Measurements from ENCODE around the gene NACC2.
"Not testable (repeated sequence)": the region's sequence is repeated elsewhere in the genome, so short reads cannot be mapped to it uniquely, and the experiment has no call there.

The NACC2 gene

DNA sequence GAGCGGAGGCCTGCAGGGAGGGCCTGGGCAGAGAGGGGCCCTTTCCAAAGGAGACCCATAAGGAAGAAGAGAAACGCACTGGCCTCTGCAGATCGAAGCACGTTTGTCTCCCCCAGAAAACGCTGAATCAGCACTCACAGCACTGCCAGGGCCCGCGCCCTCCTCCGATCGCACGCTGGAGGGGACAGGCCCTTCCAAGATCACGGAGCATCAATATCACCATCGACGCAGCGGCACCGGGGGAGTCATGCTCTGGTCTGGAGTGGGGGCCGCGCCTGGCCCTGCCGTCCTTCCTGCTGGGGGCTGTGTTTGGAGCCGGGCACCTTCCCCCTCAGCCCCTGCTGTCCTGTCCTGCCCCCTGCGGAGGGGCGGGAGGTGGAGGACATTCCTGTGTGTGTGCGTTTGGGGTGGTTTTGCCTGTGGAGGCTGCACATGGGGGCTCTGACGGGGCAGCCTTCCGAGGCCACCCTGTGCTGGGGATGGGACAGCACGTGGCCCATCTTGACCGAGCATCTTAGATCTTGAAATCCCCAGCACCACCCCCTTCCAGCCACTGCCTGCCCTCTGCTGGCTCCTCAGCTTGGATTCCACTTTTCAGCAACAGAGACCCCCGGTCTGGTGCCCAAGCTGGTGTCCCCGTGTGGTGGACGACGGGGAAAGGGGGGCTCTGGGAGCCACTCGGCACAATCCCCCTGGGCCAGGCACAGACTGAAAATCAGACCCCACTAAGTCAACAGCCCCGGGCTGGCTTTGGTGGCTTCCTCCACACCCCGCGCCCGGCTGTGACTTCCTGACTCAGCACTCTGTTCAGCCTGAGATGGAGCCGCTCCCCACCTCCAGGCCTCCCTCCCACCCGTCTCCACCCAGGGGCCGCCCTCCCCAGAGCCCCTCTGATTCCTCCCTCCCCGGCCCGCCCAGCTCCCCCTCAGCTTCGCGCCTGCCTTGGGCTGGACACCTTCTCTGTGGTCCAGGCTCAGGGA, 15.3 kb upstream of the NACC2 start:
- no peak for DNase-seq (ENCODE audit: low read depth)

DNA sequence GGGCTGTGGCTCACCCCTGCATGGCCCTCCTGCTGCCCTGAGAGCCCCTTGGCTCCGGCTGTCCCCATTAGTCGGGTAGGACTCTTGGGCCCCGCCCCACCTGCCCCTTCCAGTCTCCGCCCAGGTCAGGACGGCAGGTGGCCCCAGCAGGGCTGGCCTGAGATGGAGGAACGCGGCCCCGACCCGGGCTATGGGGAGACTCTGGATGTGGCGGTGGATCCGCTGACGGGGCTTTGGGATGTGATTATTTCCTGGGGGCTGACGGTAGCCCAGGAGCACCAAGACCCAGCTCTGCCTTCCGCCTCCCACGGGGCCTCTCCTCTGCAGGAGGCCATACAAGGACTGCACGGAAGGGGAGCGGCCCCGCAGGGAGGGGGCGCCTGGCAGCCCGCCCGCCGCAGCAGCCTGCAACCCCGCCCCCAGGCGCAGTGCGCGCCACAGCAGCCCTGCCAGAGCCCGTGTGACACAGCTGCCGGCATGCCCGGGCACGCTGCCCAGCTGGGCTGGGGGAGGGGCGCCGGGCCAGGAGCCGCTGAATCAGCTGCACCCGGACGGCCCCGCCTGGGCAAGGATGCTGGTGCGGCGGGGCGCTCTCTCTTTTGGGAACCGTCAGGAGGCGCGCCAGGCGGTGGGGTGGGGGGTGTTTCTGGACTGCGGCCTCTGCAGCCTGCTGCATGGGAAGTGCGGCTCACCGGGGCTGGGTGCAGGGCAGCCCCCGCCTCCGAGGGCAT, 14.4 kb upstream of the NACC2 start:
- peak; percentile 79 for DNase-seq (ENCODE audit: low read depth)

DNA sequence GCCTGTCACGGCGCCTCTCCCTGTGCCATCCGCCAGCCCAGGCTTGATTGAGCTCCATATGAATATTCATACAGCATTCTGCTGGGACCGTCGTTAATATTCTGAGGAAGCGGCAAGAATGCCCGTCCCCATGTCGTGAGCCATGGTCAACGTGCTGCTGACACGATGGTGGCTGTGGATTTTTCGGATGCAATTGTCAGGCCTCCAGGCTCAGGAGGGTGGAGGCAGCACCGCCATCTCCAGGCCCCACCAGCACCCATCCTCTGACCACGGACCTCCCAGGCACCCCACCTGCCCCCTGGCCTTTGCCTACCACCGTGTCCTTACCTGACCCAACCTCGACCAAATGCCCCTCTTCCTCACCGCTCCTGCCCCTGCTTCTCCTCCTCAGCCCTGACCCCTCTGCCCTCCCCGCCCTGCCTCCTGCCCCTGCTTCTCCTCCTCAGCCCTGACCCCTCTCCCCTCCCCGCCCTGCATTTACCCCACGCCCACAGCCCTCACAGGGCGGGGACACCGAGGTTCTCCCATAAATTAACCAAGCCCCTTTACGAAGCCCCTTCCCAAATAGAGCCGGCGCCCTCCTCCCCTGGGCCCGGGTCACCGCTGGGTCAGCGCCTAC, 13.7 kb upstream of the NACC2 start:
- no peak for DNase-seq (ENCODE audit: low read depth)

DNA sequence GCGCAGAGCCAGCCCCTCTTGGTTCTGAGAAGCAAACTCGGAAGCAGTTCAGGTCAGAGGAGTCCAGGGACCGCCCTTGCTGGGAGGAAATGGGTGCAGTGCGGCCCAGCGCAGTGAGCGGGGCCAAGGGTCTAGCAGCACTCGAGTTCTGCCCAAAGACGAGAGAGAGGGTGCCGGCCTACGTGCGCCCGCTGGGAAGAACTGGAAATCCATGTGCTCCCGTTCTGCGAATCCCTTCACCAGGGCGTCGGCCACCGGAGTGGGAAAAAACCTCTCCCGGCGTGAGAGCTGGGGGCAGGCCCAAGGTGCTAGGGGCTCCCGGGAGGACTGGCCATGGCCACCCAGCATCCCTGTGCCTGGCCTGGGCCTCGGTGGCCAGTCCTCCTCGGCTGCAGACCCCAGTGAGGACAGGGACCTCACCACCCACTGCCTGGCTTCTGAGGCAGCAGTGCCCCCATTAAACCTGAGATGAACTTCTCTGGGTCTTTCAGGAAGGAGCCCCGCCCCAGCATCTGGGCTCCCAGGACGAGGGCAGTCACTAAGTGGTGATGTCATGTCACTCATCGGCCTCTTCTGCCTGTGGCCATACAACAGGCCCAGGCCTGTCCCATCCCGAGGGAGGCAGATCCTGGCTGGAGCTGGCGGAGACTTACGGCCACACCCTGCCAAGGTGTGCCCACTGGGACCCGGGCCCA, 13.0 kb upstream of the NACC2 start:
- DNase-seq (ENCODE audit: low read depth): no peak

DNA sequence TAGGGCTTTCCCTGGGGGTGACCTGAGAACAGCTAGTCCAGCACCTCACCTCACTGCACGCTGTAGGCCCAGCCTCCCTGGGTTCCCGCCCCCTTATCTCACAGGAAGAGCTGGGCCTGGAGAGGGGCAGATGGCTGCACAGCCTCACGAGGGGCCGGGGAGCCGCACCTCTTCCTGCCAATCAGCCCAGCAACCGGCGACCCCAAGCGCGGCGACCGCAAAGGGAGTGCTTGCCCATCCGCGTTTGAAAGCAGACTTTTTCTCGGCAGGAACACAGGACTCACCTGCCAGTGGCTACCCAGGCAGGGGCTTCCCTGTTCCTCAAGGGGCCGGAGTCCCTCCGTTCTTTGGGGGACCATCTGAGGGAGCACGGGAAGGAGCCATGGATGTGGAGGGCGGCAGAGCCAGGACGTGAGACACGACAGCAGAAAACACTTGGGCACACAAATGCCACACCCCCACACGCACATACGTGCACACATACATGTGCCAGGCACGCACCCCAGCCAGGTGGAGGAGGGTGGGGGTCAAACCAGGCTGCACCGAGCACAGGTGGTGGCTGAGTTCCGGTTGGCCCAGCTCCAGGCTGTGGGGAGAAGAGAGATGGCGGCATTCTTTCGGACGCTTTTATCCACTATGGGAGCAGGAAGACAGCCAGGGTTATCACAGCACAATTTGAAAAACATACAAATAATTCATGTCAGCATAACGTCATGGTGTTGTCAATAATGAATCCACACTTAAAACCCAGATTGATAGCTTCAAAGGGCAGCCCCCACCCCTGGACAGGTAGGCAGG, 12.3 kb upstream of the NACC2 start:
- no peak for DNase-seq (ENCODE audit: low read depth)

DNA sequence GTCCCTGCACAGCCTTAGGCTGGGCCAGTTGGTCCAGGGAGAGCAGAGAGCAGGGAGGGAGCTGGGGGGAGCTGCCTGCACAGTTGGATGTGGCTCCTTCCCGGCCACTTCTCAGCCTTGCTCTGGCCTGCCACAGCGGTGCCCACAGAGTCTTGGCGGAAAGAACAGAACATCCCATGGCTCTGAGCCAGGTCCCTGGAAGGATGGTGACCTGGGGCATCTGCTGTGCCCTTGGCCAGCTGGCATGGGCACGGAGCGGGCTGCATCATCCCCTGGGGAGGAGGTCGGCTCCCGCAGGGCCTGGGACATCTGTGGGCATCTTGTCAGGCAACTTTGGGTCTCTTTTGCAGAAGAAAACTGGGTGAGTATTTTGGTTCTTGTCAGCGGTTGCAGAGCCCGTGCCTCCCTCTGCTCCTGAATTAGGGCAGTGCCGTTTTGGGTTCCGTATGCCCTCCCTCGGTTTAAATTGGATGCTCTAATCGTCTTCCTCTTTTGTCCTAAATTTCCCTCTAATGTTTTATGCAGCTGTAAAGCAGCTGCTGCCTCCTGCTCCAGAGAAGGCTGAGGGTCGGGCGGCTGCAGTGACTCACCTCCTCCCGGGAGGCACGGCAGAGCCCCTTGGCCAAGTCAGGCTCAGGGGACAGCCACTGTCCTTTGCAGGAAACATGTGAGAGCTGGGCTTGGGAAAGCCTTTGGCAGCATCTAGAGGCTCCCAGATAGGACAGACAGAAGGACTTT, 10.5 kb upstream of the NACC2 start:
- no peak for DNase-seq (ENCODE audit: low read depth)

DNA sequence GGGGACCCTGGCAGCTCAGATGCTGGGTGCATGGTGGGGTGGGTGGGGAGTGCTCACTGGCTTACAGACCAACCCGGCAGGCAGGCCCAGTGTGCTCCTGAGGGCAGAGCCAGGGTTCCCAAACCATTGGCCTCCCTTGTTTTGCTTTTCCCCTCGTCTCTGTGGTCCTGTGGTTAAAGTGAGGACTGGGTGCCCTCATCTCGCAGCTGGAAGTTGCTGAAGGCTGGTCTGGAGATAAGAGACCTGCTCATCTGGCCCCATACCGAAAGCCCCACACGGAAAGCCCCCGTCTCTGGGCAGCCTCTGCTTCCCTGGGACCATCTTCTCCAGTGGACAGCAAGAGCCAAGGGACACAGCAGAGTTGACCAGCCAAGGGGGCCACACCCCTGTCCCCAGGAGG, 9.8 kb upstream of the NACC2 start:
- no peak for DNase-seq (ENCODE audit: low read depth)

DNA sequence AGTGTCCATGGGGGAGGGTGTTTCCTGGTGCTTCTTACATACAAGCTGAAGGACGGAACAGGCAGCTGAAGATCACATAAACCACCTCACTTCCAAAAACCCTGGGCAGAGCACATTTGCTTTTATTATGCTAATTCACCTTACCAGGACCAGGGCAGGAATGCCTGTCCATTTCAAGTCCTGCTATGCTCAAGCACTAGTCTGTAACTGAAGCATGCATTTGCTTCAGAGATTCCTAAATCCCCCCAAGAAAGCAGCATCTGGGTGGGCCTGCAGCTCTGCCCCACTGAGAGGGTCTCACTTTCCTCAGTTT, 9.4 kb upstream of the NACC2 start:
- no peak for DNase-seq (ENCODE audit: low read depth)

DNA sequence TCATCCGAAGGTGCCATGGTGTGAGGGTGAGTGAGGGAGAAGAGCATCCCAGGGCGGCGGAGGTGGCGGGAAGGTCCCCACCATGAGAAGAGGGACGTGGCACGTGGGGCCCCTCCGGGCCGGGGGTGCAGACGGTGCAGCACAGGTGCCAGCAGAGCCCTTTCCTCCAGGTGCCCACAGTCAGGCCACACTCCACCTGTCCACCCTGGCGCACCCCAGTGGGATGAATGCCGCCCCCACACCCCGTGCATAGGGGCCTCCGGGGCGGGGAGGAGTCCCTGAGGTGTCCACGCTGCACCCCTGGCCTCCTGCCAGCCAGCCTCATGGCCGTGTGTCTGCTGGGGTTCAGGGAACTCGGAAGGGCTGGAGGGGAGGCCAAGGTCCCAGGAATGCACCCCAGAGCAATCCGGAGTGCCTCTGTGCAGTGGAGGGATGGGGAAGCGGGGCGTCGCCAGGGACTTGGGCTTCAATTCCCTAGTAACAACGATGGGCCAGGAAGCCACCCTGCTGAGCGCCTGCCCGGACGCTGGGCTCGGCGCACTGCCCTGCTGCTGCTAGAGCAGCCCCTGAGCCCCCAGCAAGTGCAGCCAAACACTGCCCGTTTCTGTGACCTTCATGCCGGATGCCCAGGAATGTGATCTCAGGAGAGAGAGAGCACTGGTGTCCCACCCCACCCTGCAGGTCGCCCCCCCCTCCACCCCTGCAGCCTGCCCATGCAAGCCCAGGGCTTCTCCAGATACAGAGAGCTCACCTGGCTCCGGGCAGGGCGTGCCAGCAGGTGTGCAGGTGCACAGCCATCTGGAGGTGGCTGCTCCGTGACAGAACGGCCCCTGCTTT, 8.8 kb upstream of the NACC2 start:
- no peak for DNase-seq (ENCODE audit: low read depth)

DNA sequence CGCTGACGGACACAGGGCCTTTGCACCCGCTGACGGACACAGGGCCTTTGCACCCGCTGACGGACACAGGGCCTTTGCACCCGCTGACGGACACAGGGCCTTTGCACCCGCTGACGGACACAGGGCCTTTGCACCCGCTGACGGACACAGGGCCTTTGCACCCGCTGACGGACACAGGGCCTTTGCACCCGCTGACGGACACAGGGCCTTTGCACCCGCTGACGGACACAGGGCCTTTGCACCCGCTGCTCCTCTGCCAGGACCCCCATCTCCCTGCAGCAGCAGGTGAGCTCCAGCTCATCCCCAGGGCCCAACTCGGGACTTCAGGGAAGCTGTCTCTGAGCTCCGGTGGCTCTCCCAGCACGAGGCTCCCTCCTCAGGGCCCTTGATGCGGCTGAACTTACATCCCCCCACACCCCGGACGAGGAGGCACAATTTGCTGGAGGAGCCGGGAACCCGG, 6.6 kb upstream of the NACC2 start:
- DNase-seq (ENCODE audit: low read depth): not testable (repeated sequence)

DNA sequence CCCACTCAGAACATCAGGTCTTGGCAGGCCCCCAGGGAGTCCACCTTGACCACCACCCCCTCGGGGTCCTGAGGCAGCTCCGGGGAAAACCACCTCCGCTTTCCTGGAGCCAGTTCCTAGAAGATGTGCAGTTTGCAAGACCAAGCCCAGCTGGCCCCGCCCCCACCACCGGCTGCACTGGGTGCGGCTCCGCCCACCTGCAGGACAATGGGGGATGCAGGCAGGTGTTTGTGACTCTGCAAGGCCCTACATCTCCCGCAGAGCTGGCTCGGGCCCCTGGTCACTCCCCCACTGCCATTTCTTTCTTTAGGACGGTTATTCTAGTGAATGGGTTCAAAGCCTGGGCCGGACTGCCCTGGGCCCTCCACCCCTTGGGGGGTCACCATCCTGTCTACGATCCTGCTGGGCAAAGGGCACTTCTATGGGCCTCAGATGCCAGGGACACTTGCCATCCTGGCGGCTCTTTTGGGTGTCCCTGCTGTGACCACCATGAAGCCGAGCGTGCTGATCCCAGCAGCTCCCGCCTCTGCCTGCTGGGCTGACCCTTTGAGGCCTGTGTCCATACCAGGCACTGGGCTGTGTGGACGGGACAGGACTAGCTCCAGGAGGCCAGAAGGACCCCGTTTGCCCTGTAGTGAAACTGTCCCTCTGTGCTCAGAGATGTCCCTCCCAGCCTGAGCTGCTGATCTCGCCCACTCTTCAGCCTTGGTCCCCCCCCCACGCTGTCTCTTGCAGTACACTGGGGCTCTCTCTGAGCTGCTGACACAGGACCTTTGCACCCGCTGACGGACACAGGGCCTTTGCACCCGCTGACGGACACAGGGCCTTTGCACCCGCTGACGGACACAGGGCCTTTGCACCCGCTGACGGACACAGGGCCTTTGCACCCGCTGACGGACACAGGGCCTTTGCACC, 5.9 kb upstream of the NACC2 start:
- no peak for DNase-seq (ENCODE audit: low read depth)

DNA sequence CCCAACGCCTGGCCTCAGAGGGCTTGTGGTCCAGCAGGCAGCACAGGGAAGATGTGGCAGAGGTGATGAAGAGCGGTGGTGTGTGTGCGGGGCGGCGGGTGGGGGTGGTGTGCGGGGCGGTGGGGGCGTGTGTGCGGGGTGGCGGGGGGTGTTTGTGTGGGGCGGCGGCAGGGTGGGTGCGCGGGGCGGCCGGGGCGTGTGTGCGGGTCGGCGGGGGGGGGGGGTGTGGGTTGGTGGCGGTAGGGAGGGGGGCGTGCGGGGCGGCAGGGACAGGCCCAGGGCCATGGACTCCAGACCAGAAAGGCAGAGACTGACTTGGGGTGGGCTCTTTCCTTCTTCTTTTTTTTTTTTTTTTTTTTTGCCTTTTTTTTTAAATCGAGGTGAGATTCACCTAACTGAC, 4.5 kb upstream of the NACC2 start:
- DNase-seq (ENCODE audit: low read depth): no peak

DNA sequence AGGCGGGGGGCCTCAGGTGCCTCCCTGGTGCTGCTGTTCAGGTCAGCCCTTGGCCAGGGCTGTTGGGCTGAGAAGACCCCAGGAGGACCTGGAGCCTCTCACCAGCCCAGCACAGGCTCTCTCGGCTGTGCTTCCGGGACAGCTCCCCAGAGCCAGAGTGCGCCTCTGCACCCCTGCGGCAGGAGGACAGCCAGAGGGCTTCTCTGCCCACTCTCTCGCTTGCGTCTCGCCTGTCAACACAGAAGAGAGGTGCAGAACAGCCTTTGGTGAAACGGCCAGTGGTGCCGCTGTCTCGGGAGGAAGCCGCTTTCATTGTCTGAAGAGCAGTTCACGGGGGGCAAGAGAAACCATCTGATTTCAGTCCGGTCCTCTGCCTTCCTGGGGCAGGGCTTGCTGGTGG, 3.8 kb upstream of the NACC2 start:
- DNase-seq (ENCODE audit: low read depth): no peak

DNA sequence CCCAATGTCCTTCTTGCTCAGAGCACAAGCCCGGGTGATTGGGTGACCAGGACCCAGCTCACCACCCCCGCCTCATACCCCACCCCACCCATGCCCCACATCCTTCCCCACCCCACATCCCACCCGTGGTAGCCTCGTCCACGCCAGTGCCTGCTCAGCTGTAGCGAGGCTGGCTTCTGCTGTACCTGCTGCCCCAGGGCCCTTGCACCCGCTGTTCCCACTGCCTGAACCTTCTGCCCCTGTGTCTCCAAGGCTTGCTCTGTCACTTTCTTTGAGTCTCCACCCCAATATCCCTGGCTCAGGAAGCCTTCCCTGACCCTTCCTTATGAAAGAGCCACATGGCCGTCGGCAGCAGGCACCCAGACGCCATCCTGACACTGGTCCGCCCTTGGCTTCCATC, 3.1 kb upstream of the NACC2 start:
- DNase-seq (ENCODE audit: low read depth): no peak

DNA sequence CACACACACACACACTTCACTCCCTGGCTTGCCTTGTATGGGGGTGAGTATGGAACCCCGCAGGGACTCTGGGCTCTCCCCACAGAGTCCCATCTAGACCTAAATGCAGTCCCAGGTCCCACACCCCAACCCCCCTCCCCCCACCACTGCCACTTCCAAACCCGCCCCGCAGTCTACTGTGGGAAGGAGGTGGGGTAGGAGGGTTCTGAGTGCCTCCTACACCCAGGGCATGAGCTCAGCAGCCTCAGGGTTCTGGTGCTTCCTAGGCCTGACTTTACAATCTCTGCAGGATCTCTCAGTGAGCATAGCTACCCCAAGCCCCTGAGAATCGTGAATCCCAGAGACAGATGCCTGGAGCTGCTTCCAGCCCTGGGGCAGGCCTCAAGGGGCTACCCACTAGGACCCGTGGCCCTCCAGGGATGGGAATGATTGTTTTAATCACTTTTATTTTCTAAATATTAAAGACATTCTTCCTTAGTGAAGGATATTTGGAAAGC, 1.5 kb upstream of the NACC2 start:
- DNase-seq (ENCODE audit: low read depth): no peak

DNA sequence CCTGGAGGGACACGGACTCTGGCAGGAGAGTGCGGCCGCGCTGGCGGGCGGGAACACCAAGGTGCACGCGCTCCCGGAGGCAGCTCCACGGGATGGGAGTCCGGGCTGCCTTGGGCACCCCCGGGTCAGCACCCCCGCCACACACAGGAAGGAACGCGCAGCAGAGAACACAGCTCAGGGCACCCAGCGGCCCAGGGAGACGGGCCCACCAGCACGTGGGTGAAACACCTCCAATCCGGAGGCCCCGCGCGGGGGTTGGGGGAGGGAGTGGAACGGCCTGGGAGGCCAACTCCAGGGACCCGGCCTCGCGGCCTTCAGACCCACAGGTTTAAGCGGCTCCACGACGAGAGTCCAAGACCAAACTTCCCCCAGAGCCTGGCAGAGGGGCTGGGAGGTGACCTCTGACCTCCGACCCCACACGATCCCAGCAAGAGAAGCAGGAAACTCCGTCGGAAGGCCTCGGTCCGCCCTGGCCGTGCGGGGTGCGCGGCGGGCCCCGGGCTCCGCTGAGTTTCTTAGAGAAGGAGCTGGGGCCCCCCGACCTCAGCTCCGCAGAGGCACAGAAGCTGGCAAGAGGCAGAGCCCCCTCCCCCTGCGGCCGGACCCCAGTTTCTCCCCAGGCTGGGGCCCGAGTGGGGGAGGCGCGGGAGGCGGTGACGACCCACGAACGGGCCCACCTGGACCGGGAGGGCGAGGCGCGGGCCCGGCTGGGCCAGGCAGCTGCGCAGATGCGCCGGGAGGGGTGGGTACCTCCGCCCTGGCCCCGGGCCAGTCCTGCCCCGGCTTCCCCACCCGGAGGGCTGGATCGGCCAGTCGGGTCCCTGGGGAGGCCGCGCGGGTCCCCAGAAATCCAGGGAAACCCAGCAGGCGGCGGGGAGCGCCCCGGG, 851 bp downstream of the NACC2 start:
- no peak for DNase-seq (ENCODE audit: low read depth)

DNA sequence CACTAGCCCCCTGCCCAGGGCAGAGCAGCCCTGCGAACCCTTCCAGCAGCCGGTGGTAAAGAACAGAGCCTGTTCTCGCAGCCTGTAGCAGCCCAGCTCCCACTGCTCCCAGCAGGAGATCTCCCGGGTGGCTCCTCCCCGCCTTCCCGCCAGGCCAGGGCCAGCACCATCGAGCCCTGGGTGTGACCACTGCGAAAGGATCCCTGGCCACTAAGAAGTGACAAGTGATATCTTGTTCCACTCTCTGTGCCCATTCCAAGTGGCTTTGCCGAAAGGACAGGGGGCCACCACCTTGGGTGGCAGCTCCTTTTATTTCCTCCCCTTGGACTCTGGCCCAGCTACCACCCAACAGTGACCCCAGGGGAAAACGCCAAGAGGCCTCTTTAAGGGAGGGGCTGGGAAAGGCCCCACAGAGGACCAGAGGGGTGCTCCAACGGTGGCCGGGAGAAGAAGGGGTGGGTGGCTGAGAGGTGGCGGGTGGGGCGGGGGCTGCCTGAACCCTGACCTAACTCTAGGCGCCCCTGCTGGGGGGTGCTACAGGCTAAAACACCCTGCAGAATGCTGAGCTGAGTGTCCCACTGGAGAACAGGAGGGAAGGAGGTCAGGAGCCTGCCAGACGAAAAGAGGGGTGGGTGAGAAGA, 1.6 kb downstream of the NACC2 start:
- no peak for DNase-seq (ENCODE audit: low read depth)

Measured in stimulated activated CD8-positive, alpha-beta memory T cell treated with anti-CD3 and anti-CD28 coated beads, Interleukin-7, amount 100 ng/mL, for 24 hours (primary cell).